IPS-NIHi7 (cell line): Measurements from ENCODE around the gene MT2A.

ENCODE experiments used
- DNase-seq: peaks from one replicate; pipeline ENCODE4 v3.0.0; 2012; ENCODE audit warnings: mixed read lengths; ENCODE audit errors: extremely low spot score

MT2A gene

DNA sequence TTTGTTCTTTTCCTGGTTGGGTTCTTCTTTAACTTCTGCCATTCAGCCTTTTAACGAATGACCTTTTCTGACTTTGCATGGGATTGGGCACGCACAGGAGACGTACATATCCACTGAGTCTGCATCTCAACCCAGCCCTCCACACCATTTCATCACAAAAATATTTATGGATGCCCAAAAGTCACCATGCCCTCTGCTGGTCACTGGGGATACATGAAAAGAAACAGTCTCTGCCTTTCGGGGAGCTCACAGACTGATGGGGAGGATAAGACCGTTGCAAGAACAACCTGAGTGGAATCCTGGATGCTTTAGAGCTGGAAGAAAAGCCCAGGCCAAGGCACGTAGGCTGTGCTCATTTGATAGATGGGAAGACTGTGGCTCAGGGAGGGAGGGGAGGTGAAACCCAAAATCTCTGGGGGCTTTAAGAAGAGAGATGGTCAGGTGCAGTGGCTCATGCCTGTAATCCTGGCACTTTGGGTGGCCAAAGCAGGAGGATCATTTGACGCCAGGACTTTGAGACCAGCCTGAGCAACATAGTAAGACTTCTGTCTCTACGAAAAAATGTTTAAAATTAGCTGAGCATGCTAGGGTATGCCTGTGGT lies 7.9 kb upstream of the MT2A start:
- peak; percentile 58 for DNase-seq

DNA sequence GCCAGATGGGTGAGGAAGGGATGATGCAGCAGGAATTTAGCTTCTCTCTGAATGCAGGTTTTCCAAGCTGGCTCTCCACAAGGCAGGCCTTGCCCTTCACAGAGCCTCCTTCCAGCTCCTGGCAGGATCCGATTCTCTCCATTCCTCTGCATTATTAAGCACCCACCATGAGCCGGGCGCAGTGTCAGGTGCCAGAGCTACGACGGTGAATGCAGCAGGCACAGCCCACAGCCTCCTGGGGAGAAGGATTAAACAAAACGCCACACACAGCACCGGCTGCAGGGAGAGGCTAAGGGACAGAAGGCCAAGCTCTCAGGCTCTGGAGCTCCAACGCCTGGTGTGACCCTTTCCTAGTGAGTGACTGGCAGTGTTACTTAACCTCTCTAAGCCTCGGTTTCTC lies 7.1 kb upstream of the MT2A start:
- no peak for DNase-seq

DNA sequence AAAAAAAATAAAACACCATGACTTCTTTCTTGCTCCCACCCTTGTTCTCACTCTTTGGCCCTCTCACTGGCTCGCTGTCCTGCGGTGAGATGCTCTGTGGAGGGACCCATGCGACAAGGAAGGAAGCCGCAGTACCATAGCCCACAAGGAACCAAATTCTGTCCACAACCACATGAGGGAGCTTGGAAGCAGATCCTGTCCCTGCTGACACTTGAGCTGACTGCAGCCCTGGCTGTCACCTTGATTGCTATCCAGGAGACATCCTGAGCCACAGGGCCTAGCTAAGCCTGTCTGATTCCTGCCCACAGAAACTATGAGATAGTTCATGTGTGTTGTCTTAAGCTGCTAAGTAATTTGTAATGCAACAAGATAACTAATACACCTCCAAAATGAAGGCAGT lies 4.8 kb upstream of the MT2A start:
- DNase-seq: peak; percentile 74

DNA sequence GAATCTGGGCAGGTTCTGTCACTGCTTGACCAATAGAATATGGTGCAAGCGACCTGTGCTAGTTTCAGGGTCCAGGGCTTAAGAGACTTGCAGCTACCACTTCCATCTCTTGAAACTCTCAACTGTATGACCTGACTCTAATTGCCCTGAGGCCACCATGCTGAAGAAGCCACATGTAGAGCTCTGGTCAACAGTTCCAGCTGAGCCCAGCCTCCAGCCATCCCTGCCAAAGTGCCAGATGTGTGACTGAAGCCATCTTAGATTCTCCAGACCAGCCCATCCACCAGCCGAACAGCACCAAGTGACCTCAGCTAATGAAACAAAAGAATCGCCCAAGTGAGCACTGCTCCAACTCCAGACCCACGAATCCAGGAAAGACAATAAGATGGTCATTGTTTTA lies 3.4 kb upstream of the MT2A start:
- no peak for DNase-seq

DNA sequence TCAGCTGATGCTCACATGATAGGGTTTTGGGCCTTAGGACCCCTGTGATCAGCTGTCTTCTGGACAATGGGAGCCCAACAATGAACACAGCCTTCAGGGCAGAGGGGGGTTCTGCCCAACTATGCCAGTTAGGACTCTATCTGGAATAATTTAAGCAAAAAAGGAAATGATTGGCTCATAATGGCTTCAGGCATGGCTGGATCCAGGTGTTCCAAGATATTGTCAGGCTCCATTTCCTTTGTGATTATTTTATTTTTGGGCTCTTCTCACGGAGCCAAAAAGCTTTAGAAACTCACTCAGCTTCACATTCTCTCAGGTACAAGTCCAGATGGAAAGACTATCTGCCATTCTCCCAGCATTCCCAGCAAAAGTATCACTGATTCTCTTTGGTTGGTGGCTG lies 2.9 kb upstream of the MT2A start:
- no peak for DNase-seq

DNA sequence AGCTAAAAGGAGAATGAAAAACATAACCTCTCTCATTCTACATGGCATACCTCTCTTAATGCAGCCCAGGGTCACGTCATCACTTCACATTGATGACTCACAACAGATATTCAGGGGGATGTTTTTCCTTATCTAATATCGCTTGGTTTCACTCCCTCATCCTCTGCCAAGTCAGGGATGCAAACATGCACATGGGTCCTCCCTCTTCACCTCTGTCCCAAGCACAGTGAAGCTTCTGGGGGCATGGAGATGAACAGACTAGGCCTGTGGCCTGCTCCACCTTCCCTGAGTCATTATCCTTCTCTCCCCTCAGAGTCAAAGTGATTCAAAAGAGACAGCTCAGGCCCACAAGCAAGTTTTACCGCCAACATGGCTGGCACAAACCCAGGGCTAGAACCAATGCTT lies 2.3 kb upstream of the MT2A start:
- no peak for DNase-seq

DNA sequence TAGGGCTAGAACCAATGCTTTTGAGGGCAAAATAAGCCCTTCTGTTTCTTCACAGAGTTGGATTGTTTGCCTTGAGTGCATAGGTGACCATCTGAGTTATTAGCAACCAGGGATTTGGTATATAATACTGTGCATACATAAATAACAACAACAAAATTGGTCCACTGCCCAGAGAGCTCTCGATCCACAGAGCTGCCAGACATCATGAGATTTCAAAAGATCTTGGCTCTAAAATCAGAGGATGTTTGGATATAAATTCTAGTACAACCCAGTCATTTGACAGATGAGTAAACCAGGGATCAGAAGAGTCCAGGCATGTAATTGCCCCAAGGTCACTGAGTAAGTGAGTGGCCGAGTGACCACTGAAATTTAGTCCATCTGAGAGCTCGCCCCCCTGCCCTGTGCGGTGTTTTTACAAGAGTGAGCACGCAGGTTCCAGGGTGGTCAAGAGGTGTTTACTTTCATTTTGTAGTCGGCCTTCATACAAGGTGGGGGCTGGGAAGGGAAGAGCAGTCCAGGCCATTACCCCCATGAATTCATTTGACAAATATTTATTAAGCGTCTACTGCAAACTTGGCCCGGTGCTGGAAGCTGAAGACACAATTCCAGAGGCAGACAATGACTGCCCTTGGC lies 1.8 kb upstream of the MT2A start:
- DNase-seq: no peak

DNA sequence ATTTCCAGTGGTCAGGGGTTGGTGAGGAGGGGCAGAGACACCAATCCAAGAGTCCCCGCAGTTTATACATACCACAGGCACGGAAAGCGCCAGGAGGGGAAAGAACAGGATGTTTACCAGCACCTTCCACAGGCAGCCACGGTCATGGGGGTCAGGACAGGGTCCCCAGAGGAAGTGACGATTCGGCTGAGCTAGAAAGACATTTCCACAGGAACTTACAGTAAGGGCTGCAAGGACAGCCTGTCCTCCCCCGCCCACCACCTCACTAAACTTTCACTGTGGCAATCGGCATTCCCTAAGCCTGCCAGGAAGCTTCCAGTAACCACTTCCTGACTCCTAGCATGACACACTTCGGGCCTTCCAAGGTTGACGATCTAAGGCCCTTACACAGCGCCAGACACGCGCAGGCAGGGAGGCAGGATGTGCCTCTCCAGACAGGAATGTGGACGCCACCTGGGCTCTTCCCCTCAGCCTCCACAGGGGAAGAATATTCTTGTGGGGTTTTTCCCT lies 1.2 kb upstream of the MT2A start:
- DNase-seq: no peak

DNA sequence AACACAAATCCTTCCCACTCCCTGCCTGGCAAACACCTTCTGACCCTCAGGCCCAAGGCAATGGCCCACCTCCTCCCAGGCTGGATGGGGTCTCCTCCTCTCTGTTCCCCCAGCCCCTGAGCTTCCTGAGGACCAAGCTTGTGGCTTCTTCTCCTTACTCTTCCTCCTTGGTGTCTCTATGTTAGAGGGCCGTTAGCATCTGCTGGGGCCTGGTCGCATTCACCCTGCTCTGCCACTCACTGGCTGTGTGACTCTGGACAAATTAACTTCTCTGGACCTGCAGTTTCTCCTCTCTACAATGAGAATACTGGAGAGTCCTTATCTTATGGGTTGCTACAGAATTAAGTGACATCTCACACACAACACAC lies 725 bp upstream of the MT2A start:
- DNase-seq: no peak

DNA sequence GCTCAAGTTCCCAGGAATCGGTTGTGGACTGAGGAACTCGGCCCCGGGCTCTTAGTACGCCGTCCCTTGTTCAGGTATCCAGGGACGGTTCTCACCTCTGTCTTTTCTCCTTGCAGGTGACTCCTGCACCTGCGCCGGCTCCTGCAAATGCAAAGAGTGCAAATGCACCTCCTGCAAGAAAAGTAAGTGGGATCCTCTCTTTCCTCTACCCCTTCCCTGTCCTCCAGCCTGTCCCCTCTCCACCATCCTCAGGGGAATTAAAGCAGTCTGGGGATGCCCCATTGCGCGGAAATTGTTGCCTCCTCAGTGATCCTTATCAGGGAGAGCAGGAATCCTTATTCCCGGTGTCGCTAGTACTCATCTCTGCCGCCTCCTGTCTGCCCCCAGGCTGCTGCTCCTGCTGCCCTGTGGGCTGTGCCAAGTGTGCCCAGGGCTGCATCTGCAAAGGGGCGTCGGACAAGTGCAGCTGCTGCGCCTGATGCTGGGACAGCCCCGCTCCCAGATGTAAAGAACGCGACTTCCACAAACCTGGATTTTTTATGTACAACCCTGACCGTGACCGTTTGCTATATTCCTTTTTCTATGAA lies 585 bp downstream of the MT2A start:
- no peak for DNase-seq

DNA sequence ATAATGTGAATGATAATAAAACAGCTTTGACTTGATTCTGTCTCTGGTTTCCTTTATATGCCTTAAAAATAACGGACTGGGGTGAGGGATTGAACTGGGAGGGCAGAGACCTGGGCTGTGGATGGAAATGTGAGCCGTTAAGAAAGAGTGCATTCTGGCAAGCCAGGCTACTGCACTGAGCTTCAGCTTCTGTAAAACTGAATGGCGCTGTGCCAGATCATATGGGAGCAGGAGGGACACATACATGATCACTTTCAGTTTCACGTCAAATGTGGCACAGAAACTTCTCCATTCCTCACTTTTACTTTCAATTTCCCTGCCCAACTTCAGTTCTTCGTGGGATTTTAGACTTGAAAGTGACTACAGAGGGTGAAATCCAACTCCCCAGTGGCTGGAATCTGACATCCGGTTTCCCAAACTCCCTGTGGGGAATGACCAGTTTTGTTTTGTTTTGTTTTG lies 1.1 kb downstream of the MT2A start:
- DNase-seq: no peak

DNA sequence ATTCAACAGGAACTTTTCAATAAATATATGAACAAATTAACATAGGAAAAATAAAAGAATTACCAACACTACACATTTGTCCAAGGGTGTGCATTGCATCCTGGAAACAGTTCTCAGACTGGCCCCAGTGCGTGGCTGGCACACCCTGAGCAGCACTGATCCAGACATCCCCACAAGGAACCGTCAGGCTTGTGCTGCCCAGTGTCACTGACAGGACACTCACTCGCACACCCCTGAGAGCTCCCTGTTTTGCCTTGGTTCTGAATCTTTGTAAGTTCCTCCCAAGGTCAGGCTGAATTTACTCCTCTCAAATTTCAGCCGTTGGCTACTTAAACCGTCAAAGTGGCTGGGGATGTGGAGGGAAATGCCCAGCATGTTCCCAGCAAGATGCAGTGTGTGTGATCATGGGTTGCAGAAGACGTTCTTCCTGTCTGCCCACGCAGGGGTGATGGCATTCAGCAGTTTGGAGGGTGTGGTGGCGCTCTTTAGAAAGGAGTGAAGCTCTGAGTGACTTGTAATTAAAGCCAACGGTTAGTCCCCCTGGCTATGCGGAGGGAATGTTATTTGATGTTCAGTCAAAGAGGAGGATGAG lies 1.7 kb downstream of the MT2A start:
- DNase-seq: no peak

DNA sequence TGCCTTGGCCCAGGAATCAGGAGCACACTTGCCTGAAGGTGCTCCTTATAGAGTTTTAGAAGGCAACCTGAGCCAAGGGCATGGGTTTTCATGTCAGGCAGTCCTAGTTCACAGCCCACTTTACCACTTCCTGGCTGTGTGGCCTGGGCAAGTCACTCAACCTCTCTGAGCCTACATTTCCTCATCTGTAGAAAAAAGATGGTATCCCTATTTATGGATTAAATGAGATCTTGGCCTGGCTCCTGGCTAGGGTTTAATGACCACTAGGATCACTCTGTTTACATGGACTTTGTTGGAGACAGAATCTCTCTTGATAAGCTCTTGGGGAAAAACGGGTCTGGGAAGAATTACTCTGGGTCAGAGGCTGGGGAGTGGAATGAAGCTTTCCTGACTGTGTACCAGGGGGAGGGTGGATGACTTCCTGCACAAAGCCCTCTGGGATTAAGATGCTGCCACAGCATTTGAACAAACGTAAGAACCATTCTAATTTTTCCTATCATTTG lies 2.3 kb downstream of the MT2A start:
- DNase-seq: no peak

DNA sequence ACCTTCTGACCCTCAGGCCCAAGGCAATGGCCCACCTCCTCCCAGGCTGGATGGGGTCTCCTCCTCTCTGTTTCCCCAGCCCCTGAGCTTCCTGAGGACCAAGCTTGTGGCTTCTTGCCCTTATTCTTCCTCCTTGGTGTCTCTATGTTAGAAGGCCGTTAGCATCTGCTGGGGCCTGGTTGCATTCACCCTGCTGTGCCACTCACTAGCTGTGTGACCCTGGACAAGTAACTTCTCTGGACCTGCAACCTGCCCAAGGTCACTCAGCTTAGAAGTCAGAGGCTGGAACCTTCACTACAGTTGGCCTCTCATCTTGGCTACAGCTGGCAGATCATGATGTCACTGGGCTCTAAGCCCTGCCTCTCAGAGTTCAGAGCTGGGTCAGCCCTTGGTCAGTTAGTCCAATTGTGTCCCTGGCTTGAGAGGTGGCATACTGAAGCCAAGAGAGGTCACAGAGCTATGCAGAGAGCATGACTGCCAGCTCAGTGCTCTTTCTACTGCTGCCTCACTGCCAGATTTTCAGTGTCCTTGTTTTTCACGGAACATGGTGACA lies 3.0 kb downstream of the MT2A start:
- DNase-seq: no peak

DNA sequence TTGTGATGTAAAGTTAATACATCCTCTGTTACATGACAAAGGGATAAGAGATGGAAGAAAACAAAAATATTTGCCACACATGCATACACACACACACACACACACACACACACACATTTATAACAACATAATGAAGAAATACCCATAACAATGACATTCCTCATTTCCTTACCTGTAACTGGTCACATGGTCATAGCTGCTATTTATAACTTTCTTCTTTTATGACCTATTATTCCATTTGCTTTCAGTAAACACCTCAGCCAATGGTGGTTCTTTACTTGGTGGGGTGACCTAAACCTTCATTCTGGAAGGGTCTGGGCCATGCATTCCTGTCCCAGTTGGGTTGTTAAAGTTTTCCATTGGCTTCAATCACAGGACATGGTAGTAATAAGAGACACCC lies 5.3 kb downstream of the MT2A start:
- no peak for DNase-seq

DNA sequence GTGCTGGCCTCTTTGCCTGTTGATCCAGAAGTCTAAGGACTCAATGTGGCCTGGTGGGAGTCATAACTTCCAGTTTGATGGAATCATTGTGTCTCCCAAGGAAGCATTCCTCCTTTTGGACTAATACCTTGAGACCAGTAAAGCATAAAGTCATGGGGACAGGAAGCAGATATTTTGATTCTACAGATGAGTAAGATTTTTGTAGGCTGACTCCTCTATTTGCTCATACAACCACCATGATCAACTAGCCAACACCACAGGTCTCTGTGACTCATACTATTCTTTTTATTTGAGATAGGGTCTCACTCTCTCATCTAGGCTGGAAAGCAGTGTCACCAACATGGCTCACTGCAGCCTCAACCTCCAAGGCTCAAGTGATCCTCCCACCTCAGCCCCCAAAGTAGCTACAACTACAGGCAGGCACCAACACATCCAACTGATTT lies 6.2 kb downstream of the MT2A start:
- DNase-seq: no peak

DNA sequence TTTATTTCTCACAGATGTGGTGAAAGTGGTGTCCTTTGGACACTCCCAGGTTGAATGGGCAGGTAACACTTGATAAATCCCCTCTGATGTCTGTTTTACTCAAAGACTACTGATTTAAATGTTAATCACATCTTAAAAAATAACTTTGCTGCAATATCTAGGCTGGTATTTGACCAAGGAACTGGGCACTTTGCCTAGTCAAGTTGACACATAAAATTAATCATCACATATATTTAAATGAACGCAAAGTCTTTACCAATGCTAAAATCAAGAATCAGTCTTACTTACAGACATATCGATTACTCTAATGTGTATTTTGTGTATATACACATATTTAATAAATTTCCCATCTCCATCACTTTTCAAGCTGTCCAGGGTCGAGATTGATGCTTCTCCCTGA lies 7.0 kb downstream of the MT2A start:
- no peak for DNase-seq

DNA sequence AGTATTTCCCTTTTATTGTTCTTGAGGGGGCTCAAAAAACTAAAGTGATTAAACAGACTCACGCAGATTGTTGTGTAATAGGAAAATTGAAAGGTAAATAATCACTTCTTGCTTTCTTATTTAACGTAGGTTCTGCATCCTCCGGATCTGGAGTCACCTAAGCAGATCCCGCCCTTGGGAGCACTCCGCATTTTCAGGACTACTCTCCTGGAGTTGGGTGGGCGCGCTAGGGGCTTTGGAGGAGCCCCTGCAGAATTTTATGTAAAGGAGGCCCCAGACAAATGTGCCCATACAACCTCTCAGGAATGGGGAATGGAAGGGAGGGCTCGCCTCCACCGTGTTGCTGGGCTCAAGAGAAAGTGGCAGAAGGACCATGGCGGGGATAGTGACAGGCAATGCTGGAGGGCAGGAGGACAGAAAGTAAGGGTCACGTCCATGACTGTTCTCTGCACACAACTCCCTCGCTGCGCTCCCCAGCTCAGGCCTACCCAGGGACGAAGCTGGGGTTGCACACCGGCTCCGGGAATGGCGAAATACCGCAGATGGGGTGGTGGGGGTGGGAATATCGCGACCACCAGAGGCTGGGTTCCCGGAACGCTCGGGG lies 8.3 kb downstream of the MT2A start:
- DNase-seq: no peak

DNA sequence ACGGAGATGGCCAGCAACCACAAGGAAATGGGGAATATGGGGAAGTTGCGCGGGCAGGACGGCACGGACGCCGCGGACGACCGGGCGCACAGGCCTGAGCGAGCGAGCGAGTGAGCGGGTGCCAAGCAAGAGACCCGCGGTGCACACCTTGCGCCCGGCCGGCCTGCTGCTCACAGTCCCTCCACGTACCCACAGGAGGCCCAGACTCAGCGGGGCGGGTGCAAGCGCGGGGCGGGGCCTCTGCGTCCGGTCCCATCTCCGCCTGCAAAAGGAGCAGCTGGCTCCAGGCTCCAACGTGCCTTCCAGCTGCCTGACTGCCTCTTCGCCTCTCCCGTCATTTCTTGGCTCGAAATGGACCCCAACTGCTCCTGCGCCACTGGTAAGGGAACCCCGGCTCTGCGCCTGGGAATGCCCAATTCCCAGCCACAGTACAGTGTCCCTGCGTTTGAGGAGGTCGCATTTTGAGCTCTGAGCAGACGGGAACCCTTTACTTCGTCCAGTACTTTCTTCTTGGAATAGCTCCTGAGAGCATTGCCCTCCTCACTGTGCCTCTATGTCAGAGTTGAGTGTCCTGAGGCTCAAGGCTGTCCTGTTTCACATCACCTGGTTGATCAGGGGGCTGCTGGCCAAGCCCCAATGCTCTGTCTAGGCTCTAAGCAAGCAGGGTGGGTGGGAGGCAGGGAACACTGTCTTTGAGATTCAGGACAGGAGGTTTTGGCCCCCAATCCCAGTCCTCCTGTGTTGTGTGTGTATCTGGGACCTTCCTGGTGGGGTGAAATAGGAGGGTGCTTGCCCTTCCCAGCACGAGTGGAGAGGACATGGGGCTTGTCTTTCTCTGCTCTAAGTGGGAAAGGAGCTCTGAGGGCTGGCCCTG lies 9.1 kb downstream of the MT2A start:
- no peak for DNase-seq

DNA sequence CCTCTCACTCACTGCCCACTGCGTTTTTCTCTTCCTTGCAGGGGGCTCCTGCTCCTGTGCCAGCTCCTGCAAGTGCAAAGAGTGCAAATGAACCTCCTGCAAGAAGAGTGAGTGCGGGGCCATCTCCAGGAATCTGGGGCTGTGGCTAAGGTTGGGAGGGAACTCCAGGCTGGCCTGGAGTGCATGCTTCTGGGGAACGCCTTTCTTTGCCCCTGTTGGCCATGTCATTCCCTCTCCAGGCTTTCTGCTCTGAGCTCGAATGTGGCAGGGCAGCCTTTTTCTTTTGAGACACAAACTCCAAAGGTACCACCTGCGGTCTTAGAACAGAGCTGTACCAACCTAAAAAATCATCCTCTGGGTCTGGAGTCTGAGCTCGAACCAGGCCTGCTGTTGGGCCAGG lies 9.8 kb downstream of the MT2A start:
- DNase-seq: no peak

DNA sequence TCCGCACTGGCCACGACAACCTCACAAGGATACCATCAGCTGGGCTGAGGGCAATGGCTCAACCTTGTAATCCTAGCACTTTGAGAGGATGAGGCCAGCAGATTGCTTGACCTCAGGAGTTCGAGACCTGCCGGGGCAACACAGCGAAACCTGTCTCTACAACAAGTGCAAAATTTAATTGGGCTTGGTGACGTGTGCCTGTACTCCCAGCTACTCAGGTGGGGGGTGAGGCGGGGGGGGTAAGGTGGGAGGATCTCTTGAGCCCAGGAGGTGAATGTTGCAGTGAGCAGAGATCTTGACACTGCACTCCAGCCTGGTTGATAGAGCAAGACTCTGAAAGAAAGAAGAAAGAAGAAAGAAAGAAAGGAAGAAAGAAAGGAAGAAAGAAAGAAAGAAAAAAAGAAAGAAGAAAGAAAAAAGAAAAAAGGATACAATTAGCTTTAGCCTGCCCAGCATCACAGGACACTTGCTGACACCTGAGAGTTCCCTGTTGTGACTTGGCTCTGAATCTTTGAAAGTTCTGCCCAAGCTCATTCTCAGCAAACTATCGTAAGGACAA lies 12.0 kb downstream of the MT2A start:
- no peak for DNase-seq
